A673 (cell line): ENCODE results near the gene SMIM35. TPM values are rescaled to one million over a fixed set of nuclear protein-coding genes. Genes with fewer than 3 reads are reported as not detected.

Source experiments
- BruUV-seq: library from RNA; stranded (reverse); fragments of 400-500 nt; replicated peaks from 2 replicates; lab custom pipeline; 2021; lab: Mats Ljungman, UMichigan
- CTCF ChIA-PET: fragments of 300-600 bp; sonication (Branson Sonifier 250); formaldehyde crosslinking; loops from one replicate; lab custom pipeline; 2022; ENCODE audit warnings: antibody characterized with exemption; lab: Charles Lee
- POLR2A ChIA-PET: fragments of 300-600 bp; sonication (Branson Sonifier 250); formaldehyde crosslinking; loops from one replicate; lab custom pipeline; 2022; ENCODE audit warnings: antibody characterized with exemption; ENCODE audit not compliant: low non-redundant PET; lab: Charles Lee
- DNase-seq: peaks from one replicate; pipeline ENCODE4 v3.0.0-alpha.2; 2015; ENCODE audit warnings: low spot score
- H3K27ac ChIP-seq: fragments of 200-600 bp; sonication (generic); 2 replicates; pipeline ENCODE4 v1.5.1; 2016; ENCODE audit warnings: mixed run types, low read depth, mild to moderate bottlenecking, mixed read lengths, antibody characterized with exemption, low read length; ENCODE audit not compliant: poor library complexity, severe bottlenecking
- H3K27me3 ChIP-seq: fragments of 200-600 bp; sonication (generic); replicated peaks from 2 replicates; pipeline ENCODE4 v1.6.1; 2017; ENCODE audit warnings: mixed run types, low read depth, mild to moderate bottlenecking, mixed read lengths, antibody characterized with exemption, low read length; ENCODE audit not compliant: insufficient read depth, poor library complexity
- H3K36me3 ChIP-seq: fragments of 200-600 bp; sonication (generic); 2 replicates; pipeline ENCODE4 v1.6.1; 2016; ENCODE audit warnings: mixed run types, mild to moderate bottlenecking, mixed read lengths, antibody characterized with exemption, low read length; ENCODE audit not compliant: insufficient read depth, poor library complexity, severe bottlenecking
- H3K4me1 ChIP-seq: fragments of 200-600 bp; sonication (generic); 2 replicates; pipeline ENCODE4 v1.6.1; 2017; ENCODE audit warnings: mixed run types, mild to moderate bottlenecking, mixed read lengths, antibody characterized with exemption, low read length; ENCODE audit not compliant: insufficient read depth, poor library complexity, severe bottlenecking
- H3K4me3 ChIP-seq: fragments of 200-600 bp; sonication (generic); 2 replicates; pipeline ENCODE4 v1.5.1; 2016; ENCODE audit warnings: low read depth, mixed run types, mild to moderate bottlenecking, mixed read lengths, low read length; ENCODE audit not compliant: poor library complexity, severe bottlenecking
- H3K9me3 ChIP-seq: fragments of 200-600 bp; sonication (generic); 2 replicates; pipeline ENCODE4 v1.6.1; 2016; ENCODE audit warnings: mixed run types, low read depth, mild to moderate bottlenecking, mixed read lengths, antibody characterized with exemption, low read length; ENCODE audit not compliant: poor library complexity, severe bottlenecking
- CTCF ChIP-seq: fragments of 300-800, 200-600 bp; sonication (generic); conservative IDR thresholded peaks from 2 replicates; pipeline ENCODE4 v1.5.1; 2017; ENCODE audit warnings: low read depth, mild to moderate bottlenecking, antibody characterized with exemption, low read length, moderate library complexity, mixed read lengths
- EZH2 ChIP-seq: fragments of 200-600 bp; sonication (generic); IDR thresholded peaks from 2 replicates; pipeline ENCODE4 v1.6.1; 2017; ENCODE audit warnings: borderline replicate concordance, low read depth, mild to moderate bottlenecking, mixed read lengths, antibody characterized with exemption, low read length; ENCODE audit not compliant: poor library complexity, severe bottlenecking
- intact Hi-C: fragments of 100-400 bp; cut with micrococcal nuclease; formaldehyde crosslinking; loops from one replicate; pipeline ENCODE4 v1.10.0; 2022; ENCODE audit not compliant: unreplicated experiment
- total RNA-seq: library from RNA; stranded (reverse); gene quantifications from 2 replicates; pipeline ENCODE4 v1.2.3, GENCODE V29; 2021

The SMIM35 gene
- total RNA-seq, 1 experiment from 2014 or later, result not detected

- no peak overlapping the region for H3K27ac ChIP-seq
- no peak for DNase-seq
- TF ChIP-seq CTCF (no peak), EZH2 (no peak)
- H3K4me3 ChIP-seq, result no peak overlapping the region
- POLR2A ChIA-PET, result no interaction called here
- CTCF ChIA-PET, result no interaction called here
- H3K9me3 ChIP-seq, result no peaks in the 10 kb centered on the region
- H3K27me3 ChIP-seq, result peaks cover 54% of the 10 kb centered on the region
- intact Hi-C loops, result no loop called here
- H3K4me1 ChIP-seq, result no peaks in the 10 kb centered on the region
- BruUV-seq, result no TSS peak
- H3K36me3 ChIP-seq, result no peaks in the 10 kb centered on the region
Measured at GRCh38 chr11:118042796-118043195, 44.0 kb downstream of the SMIM35 start.

GRCh38 chr11:118042141-118042540 is 44.6 kb downstream of the SMIM35 start:
- Histone ChIP-seq H3K4me1 (no peaks in the 10 kb centered on the region), H3K36me3 (no peaks in the 10 kb centered on the region), H3K4me3 (no peak overlapping the region), H3K27me3 (peaks cover 47% of the 10 kb centered on the region), H3K9me3 (no peaks in the 10 kb centered on the region), H3K27ac (no peak overlapping the region)
- TF ChIP-seq CTCF, result no peak
- TF ChIP-seq EZH2, result no peak
- BruUV-seq, result no TSS peak
- POLR2A ChIA-PET, result no interaction called here
- DNase-seq, result no peak
- intact Hi-C loops, result no loop called here
- CTCF ChIA-PET, result no interaction called here

- POLR2A ChIA-PET, result no interaction called here
- TF ChIP-seq EZH2 (no peak), CTCF (no peak)
- H3K4me3 ChIP-seq, result no peak overlapping the region
- no peaks in the 10 kb centered on the region for H3K27me3 ChIP-seq
- H3K9me3 ChIP-seq, result no peaks in the 10 kb centered on the region
- no peaks in the 10 kb centered on the region for H3K4me1 ChIP-seq
- BruUV-seq, result no TSS peak
- no peak overlapping the region for H3K27ac ChIP-seq
- intact Hi-C loops, result no loop called here
- H3K36me3 ChIP-seq, result no peaks in the 10 kb centered on the region
- DNase-seq, result no peak
- CTCF ChIA-PET, result no interaction called here
Measured at GRCh38 chr11:118033443-118033842, 53.3 kb downstream of the SMIM35 start.
